GM12865 (cell line): ENCODE results near the gene FHAD1.
A peak's percentile ranks its signal among the peaks of the same experiment; 100 is the strongest.

Experiments used
- DNase-seq: peaks from one replicate; pipeline ENCODE4 v3.0.0; 2010; ENCODE audit warnings: low read depth
- H3K4me3 ChIP-seq: 2 replicates; pipeline ENCODE4 v1.5.1; 2011; ENCODE audit warnings: mild to moderate bottlenecking, low read depth, low read length, control low read depth
- TF ChIP-seq, protein P1 (sequence below): IDR thresholded peaks from 2 replicates; pipeline ENCODE4 v1.5.1; 2011; ENCODE audit warnings: low read length, control low read depth, low read depth, inconsistent platforms; ENCODE audit not compliant: insufficient read depth; ENCODE audit errors: missing control alignments

FHAD1 gene

DNA sequence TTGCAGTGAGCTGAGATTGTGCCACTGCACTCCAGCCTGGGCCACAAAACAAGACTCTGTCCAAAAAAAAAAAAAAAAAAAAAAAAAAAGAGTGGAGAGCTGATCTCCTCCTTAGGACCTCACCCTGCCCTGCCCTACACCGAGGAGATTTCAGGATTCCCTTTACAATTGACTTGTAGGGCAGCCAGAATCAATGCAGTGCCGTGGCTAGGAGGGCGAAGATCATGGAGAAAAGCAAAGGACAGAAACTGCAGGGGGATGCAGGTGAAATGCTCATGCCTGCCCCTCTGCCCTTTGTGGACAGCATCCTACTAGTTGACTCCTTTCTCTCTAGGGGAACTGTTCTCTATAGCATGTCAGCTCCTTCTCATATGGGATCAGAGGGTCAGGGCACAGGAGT is 9.6 kb downstream of the FHAD1 start:
- TF ChIP-seq, protein P1, sequence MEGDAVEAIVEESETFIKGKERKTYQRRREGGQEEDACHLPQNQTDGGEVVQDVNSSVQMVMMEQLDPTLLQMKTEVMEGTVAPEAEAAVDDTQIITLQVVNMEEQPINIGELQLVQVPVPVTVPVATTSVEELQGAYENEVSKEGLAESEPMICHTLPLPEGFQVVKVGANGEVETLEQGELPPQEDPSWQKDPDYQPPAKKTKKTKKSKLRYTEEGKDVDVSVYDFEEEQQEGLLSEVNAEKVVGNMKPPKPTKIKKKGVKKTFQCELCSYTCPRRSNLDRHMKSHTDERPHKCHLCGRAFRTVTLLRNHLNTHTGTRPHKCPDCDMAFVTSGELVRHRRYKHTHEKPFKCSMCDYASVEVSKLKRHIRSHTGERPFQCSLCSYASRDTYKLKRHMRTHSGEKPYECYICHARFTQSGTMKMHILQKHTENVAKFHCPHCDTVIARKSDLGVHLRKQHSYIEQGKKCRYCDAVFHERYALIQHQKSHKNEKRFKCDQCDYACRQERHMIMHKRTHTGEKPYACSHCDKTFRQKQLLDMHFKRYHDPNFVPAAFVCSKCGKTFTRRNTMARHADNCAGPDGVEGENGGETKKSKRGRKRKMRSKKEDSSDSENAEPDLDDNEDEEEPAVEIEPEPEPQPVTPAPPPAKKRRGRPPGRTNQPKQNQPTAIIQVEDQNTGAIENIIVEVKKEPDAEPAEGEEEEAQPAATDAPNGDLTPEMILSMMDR = no peak
- no peak for DNase-seq
- H3K4me3 ChIP-seq = no peak overlapping the region

DNA sequence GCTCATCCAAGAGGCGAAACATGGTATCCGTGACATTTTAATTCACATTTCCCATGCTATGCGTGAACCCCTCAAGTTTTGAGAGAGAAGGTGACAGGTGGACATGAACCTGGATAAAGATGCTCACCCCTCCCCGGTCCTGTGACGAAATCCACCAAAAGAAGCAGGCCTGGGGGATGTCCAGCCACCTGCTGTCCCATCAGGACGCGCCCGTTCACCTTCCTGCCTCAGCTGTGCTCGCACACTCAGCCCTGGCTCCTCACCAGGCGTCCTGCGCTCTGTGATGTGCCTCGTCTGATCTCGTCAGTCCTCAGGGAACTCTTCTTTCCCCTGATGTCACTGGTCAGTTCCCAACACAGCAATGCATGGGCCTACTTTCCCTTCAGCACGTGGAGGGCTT is 10.3 kb downstream of the FHAD1 start:
- no peak for DNase-seq

DNA sequence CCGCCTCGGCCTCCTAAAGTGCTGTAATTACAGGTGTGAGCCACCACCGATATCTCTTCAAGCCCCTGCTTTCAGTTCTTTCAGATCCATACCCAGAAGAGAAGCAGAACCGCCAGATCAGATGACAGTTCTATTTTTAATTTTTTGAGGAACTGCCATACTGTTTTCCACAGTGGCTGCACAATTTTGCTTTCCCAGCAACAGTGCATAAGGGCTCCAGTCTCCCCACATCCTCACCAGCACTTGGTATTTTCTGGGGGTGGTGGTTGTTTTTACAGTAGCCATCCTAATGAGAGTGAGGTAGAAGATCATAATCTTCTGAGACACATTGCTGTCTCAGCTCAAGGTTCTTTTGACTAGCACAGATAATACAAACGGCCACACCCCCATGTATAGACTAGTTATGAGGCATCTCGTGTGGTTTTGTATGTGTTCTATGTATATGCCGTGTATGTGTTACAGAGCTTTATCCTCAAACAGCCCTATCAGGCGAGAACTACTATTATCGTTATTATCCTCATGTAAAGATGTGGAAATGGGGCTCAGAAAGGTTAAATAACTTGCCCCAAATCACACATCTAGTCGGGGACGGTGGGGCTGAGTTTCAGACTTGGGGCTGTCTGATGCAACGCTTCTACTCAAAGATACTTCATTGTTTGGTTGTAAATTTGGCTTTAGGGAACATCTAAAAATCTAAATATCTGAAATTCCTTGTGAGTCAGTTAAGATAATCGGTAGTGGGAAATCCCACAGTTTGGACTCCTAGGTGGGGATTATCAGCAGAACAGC is 12.0 kb downstream of the FHAD1 start:
- no peak overlapping the region for H3K4me3 ChIP-seq
- TF ChIP-seq, protein P1 = no peak
- DNase-seq = no peak

More for the DNA sequence above, 10.3 kb downstream of the FHAD1 start:
- H3K4me3 ChIP-seq = no peak overlapping the region
- TF ChIP-seq, protein P1 = no peak

DNA sequence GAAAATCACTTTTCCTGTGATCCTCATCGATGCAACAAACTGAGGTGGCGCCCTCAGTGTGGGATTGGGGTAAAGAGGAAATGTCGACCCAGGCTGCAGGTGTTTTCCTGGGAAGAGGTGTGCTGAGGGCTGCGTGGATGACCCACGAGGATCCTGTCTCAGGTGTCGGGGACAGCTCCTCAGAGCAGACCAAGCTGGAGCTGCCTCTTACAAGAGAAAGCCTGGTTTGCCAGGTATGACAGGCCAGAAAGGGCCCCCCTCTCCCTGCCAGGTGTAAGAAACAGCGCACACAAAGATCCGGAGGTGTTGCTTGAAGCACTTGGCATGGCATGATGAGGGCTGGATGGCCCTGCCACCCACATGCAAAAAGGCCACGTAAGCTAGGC is 12.6 kb downstream of the FHAD1 start:
- DNase-seq = no peak
- TF ChIP-seq, protein P1 = no peak
- no peak overlapping the region for H3K4me3 ChIP-seq

DNA sequence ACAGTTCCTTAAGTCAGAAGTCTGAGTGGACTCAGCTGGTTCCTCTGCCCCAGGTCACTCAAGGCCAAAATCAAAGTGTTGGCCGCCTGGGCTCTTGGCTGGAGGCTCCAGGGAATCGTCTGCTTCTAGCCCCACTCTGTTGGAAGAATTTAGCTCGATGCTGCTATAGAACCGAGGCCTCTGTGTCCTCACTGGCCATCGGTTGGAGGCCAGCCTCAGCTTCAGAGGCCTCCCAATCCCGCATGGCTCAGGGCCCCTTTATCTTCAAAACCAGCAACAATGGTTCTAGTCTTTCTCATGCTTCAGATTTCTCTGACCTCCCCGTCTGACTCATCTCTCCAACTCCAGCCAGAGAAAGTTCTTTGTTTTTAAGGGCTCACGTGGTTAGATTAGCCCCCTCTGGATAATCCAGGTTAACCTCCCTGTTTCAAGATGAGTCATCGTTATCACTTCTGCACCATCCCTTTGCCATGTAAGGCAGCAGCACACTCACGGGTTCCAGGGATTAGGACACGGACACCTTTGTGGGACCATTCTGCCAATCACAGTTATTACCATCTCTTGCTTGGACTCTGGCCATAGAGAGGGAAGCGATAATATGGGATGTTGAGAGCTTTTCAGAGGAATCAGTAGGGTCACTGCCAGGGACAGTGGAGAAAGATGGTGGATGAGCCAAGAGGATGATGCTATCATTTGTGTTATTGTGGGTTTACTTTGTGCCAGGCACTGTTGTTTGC is 13.6 kb downstream of the FHAD1 start:
- TF ChIP-seq, protein P1 = no peak
- DNase-seq = no peak
- H3K4me3 ChIP-seq = no peak overlapping the region

DNA sequence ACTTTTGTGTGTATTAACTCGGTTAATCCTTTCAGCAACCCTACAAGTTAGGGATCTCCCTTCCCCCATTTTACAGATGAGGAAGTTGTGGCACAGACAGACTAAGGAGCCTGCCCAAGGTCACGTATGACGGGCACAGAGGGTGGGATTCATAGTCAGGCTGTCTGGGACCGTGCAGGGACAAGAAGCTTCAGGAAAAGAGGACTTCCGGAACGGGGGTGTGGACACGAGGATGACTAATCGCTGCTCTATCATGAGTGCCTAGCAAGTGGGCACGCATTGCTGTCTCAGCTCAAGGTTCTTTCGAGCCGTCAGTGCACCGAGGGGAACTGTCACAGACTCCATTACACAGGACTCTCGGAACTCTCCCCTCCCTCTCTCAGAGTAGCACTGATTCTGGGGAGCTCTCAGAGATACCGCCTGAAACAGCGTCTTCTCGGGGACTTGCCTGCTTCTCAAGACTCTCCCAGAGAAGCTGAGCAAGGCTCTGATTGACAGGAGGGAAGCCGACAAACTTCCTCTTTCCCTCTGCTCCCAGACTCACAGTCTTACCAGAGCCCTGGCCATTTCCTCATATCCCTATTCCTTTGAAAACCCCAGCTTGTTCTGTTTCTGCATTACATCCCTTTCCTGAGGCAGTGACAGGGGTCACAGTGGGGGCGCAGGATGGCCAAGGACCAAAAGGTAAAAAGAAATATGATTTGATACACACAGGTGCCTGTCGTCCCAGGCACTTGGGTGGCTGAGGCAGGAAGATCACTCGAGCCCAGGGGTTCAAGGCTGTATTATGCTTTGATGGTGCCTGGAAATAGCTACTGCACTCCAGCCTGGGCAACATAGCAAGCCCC is 14.4 kb downstream of the FHAD1 start:
- peak; percentile 50 for DNase-seq
- peak overlapping the region; percentile 23; the same call in 1 of the 2 replicates for H3K4me3 ChIP-seq
- TF ChIP-seq, protein P1 = no peak
